Activated T-cell treated with anti-CD3 and anti-CD28 coated beads for 4 hours (primary cell): Measurements from ENCODE around the gene SLC6A8.
"Not testable (repeated sequence)": the region's sequence is repeated elsewhere in the genome, so short reads cannot be mapped to it uniquely, and the experiment has no call there.

Source experiments
- DNase-seq: peaks from one replicate; pipeline ENCODE4 v3.0.0-alpha.2; 2020

SLC6A8 gene

DNA sequence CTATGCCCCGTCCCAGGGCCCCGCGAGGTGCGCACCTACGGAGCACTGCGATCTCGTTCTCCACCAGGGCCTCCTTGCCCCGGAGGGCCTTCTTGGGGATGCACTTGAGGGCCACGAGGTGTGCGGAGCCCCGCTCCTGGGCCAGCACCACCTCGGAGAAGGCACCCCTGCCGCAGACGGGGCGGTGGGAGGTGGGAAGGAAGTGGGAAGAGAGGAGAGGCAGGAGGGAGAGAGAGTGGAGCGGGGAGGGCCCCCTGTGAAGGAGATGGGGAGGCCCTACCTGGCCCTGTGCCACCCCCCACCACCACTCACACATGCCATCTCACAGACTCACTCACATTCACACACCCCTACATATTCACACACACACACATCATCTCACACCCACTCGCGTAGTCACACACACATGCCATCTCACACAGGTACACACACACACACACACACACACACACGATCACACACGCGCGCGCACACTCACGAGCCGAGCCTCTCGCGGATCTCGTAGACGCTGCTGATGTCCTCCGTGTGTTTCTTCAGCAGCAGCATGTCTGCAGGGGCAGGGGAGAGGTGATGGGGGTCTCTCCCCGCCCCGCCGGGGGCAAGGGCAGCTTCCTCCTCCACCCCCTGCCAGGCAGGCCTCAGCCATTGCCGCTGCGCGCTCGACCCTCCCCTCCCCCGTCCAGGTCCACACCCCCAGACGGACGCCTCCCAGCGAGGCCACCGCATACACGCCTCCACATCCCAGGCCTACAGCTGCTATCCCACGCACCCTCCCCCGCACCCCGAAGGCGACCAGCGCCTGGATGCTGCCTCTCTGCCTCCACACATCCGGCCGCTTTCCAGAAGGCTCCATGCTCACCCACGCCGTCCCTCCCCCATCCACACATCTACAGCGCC, 14.9 kb upstream of the SLC6A8 start:
- DNase-seq, result no peak

DNA sequence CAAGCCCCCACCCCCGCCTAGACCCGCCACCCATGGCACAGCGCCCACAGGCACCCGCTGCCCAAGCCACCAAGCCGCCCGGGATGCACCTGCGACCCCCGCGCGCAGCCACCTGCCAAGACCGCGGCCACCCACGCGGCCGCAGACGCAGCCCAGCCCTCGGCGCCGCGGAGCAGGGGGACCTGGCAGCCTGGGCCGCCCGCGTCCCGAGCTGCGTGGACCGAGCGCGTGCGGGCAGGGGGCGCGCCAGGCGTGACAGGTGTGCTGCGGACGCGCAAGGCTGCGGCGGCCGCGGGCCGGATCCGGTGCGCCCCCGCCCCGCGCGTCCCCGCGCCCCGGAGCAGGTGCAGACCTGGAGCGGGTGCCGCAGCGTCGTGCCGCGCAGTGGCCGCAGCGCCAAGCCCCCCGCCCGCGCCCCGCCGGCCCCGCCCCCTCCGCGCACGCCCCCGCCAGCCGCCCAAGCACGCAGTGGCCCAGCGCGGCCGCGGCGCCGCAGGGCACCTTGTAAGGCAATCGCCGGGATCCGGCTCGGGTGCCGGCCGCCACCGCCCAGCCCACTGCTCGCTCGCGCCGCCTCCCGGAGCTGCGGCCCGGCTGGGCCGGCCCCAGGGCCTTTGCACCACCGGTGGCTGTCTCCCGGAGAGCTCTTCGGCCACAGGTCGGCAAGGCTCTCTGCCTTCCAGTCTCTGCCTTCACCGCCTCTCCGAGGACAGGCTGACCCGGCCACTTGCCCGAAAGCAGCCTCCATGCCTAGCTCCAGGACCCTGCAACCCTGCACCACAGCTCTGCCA, 14.1 kb upstream of the SLC6A8 start, which contains the start of gene PNCK:
TSS of gene PNCK (minus strand) at position 386 of the 791 bp plus-strand sequence. CDS start 737 bp downstream, outside the sequence.
- no peak for DNase-seq

- no peak for DNase-seq
Observed at GRCh38 chrX:153674219-153674851, 13.4 kb upstream of the SLC6A8 start.

DNA sequence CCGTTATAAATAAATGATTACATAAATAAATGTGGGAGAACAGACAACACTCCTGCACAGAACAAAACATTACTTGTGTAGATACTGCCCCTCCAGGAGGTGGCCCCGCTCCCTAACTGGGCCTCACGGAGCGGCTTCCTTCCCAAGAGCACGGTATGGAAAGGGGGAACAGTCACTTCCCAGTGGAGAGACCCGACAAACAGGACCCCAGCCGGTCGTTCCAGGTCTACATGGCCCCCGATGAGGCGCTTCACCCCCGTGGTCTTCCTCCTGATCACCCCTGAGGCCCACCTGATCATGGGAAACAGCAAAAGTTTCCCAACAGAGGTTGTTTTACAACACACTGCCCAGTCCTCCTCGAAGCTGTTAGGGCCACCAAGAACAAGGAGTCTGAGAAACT, 6.6 kb upstream of the SLC6A8 start:
- no peak for DNase-seq

DNA sequence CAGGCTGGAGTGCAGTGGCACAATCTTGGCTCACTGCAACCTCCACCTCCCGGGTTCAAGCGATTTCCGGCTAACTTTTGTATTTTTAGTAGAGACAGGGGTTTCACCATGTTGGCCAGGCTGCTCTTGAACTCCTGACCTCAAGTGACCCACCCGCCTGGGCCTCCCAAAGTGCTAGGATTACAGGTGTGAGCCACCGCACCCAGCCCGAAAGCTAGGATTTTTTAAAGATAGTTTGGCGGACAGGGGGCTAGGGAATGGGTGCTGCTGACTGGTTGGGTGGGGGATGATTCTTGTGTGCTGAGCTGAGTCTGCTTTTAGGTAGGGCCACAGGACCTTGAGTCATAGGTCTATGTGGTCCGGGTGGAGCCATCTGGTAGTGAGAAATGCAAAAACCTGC, 4.2 kb upstream of the SLC6A8 start:
- not testable (repeated sequence) for DNase-seq

DNA sequence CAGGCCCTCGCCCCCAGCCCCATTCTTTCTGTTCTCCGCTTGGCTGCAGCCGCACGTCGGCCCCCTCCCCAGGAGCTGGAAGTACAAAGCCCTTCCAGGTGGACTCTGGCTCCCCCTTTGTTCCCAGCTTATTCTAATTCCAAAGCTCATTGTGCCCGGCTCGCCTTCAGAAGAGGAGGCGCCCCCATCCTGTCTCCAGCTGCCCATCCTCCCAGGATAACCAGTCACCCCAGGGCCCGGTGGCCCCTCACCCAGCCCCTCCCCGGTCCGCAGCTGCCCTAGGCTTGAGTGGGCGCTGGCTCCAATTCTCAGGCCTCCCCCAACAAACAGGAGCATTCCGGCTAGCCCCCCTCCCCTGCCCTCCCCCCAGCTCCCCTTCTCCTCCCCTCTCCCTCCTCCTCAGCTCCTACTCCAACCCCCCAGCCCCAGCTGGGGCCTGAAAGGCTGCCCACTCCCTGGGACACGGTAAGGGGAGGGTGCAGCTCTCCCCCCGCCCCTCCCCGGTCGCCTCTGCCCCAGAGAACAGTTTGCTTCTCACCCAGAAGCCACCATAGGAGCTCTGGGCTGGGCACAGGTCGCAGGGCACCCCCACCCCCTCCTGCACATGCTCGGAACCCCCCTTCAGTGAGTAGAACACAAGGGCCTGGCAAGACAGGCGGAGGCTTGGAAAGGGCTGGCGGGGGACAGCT, 3.1 kb upstream of the SLC6A8 start:
- no peak for DNase-seq

DNA sequence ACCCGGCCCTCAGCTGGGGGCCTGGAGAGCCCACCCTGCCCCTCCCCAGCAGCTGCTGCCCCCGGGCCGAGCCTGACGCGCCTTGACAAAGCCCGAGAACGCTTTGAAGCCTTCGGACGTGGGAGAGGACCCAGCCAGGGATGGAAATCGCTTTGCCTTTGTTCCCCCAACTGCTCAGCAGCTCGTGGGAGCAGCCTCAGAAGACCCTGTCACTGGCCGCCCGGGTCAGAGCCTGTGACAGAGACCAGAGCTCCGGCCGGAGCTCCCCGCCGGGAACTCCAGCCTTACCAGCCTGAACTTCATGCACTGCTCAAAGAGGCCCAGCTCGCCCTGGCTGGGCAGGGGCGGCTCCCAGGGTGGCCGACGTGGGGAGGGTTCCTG, 2.6 kb upstream of the SLC6A8 start:
- no peak for DNase-seq

DNA sequence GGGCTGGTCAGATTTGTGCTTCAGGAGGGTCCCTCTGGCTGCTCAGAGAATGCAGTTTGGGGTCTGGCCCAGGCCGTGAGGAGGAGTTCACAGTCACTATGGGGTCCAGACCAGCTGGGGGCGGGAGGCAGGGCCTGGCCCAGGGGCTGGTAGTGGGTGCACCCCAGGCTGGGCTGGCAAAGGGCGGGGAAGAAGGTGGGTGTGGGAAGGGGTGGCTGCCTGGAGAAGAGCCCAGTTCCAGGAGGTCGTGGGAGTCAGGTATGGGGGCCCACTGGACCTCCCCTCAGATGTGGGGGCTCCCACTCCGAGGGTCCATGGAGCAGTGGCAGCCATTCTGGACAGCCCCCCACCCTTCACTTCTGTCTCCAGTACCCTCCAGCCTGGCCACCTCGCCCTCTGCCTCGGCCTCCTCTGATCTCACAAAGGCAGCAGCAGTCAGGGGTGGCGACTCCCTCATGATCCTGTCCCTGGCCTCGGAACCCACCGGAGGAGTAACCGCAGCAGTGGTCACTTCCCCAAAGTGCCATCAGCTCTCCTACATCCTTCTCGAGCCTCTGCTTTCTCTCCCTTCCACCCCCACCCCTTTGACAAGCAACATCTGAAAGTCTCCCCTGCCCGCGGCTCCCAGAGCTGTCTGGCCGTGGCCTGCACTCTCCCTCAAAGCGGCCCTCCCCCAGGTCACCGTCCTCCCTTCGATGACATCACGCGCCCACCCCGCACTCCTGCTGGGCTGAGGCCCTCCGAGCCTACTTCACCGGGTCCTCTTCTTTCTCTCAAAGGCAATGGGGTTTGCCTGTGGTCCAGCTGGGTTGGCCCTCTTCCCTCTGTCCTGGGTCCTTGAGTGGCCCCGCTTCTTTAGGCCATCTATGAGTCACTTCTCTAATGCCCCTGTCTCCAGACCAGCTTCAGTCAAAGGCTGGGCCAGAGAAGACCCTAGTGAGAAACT, 1.7 kb upstream of the SLC6A8 start:
- DNase-seq, result no peak

GRCh38 chrX:153686711-153687110, 1.0 kb upstream of the SLC6A8 start:
- DNase-seq, result no peak

DNA sequence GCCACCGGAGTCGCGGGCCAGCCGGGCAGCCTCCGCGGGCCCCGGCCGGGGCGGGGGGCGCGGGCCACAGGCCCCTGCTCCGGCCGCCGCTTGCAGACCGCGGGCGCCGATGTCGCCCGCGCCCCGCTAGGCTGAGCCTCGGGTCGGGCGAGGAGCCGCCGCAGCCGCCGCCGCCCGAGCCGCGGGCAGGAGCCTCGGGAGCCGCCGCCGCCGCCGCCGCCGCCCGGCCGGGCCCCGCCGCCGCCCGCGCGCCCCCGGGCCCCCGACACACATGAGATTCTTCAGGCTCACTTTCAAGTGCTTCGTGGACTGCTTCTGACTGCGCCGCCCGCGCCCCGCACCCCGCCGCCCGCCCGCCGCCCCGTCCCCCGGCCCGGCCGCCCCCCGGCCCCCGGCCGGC, 345 bp downstream of the SLC6A8 start:
- no peak for DNase-seq

GRCh38 chrX:153688506-153688905, 780 bp downstream of the SLC6A8 start:
- DNase-seq, result no peak

GRCh38 chrX:153688911-153689590, 1.3 kb downstream of the SLC6A8 start:
- no peak for DNase-seq

- no peak for DNase-seq
Observed at GRCh38 chrX:153689654-153690465, 2.1 kb downstream of the SLC6A8 start.

GRCh38 chrX:153690466-153690865, 2.7 kb downstream of the SLC6A8 start:
- DNase-seq, result no peak

- not testable (repeated sequence) for DNase-seq
Observed at GRCh38 chrX:153691032-153691827, 3.5 kb downstream of the SLC6A8 start.

- DNase-seq, result no peak
Observed at GRCh38 chrX:153692003-153692402, 4.3 kb downstream of the SLC6A8 start.

DNA sequence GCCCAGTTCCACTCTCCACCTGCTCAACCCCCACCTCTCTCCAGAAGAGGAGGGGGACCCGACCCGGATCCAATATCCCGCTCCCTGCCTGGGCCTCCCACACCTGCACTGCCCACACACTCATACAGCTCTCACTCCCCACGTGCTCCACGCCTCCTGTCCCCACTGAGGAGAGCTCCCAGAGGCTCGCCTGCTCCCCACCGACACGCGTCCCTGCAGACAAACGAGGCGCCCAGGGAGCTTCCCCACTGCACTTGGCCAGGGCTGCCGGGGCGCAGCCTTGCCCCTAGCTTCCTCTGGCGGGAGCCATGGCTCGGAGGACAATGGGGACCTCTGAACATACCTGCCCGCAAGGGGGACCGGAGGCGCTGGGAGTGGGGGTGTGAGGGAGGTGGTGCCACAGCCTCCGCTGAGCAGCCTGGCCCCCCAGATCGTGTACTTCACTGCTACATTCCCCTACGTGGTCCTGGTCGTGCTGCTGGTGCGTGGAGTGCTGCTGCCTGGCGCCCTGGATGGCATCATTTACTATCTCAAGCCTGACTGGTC, 5.0 kb downstream of the SLC6A8 start:
- DNase-seq, result no peak

DNA sequence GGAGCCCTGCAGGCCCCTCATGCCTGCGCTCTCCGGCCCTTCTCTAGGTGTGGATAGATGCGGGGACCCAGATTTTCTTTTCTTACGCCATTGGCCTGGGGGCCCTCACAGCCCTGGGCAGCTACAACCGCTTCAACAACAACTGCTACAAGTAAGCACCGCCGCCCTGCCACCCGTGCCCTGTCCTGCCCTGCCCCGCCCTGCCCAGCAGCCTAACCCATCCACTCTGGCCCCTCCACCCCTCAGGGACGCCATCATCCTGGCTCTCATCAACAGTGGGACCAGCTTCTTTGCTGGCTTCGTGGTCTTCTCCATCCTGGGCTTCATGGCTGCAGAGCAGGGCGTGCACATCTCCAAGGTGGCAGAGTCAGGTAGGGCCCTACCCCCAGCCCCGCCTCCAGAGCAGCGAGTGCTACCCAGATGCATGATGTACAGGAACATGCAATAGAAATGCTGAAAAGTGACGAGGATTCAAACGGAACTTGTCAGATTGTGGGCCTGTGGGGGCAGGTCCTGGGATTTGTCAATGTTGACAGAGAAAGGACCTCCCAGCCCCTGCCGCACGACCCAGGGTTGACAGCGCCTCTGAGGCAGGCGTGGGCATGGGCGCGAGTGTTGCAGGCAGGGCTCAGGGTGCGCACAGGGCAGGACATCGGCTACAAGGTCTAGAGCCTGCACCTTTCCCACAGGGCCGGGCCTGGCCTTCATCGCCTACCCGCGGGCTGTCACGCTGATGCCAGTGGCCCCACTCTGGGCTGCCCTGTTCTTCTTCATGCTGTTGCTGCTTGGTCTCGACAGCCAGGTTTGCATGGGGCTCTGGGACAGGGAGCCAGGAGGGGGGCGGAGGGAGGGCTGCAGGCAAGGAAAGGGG, 5.7 kb downstream of the SLC6A8 start:
- DNase-seq, result no peak
